GM18907 (cell line): ENCODE data around the gene CHST10.

ENCODE experiments used
- ATAC-seq: cut with Tn5 transposase; IDR thresholded peaks from one replicate; pipeline ENCODE4 v1.9.1; 2021; ENCODE audit warnings: mild to moderate bottlenecking, moderate library complexity; ENCODE audit not compliant: unreplicated experiment

CHST10 gene

GRCh38 chr2:100417711-100418124 lies 250 bp upstream of the CHST10 start:
- ATAC-seq: no peak

GRCh38 chr2:100416397-100416934 lies 1.0 kb downstream of the CHST10 start:
- no peak for ATAC-seq

GRCh38 chr2:100413571-100413970 lies 3.9 kb downstream of the CHST10 start:
- no peak for ATAC-seq

GRCh38 chr2:100412881-100413321 lies 4.6 kb downstream of the CHST10 start:
- no peak for ATAC-seq

GRCh38 chr2:100412466-100412865 lies 5.0 kb downstream of the CHST10 start:
- no peak for ATAC-seq

- ATAC-seq: no peak
Measured at GRCh38 chr2:100411841-100412292, 5.6 kb downstream of the CHST10 start.

GRCh38 chr2:100409975-100410647 lies 7.4 kb downstream of the CHST10 start:
- ATAC-seq: no peak

GRCh38 chr2:100409461-100409860 lies 8.0 kb downstream of the CHST10 start:
- no peak for ATAC-seq

- no peak for ATAC-seq
Measured at GRCh38 chr2:100408941-100409340, 8.5 kb downstream of the CHST10 start.

GRCh38 chr2:100408104-100408503 lies 9.4 kb downstream of the CHST10 start:
- no peak for ATAC-seq

- no peak for ATAC-seq
Measured at GRCh38 chr2:100407563-100407962, 9.9 kb downstream of the CHST10 start.

GRCh38 chr2:100407073-100407472 lies 10.4 kb downstream of the CHST10 start:
- ATAC-seq: no peak

- ATAC-seq: no peak
Measured at GRCh38 chr2:100406120-100406508, 11.4 kb downstream of the CHST10 start.

- ATAC-seq: no peak
Measured at GRCh38 chr2:100405403-100406119, 11.9 kb downstream of the CHST10 start.

GRCh38 chr2:100404411-100404810 lies 13.1 kb downstream of the CHST10 start:
- ATAC-seq: no peak

GRCh38 chr2:100403722-100404121 lies 13.7 kb downstream of the CHST10 start:
- no peak for ATAC-seq

GRCh38 chr2:100401268-100401667 lies 16.2 kb downstream of the CHST10 start:
- no peak for ATAC-seq

- ATAC-seq: no peak
Measured at GRCh38 chr2:100399714-100400113, 17.8 kb downstream of the CHST10 start.

- no peak for ATAC-seq
Measured at GRCh38 chr2:100397976-100398375, 19.5 kb downstream of the CHST10 start.

- no peak for ATAC-seq
Measured at GRCh38 chr2:100397118-100397860, 20.2 kb downstream of the CHST10 start.

- no peak for ATAC-seq
Measured at GRCh38 chr2:100396483-100396882, 21.0 kb downstream of the CHST10 start.
